ENCODE measurements around the gene MYO1B. TPM values are rescaled to one million over a fixed set of nuclear protein-coding genes. Genes with fewer than 3 reads are reported as not detected.

The MYO1B gene
- total and polyA plus RNA-seq, 8 donors, result 28.6 to 102 (median 54.7) TPM

- Histone ChIP-seq H3K27ac (peak overlapping the region; percentile 75 to 97 (median 88)), H3K4me1 (peaks cover 19 to 40% (median 20%) of the 10 kb centered on the region in 3 donors), H3K9me3 (no peaks in the 10 kb centered on the region), H3K27me3 (no peaks in the 10 kb centered on the region), H3K4me3 (peak overlapping the region; percentile 81 to 97 (median 90)), H3K36me3 (no peaks in the 10 kb centered on the region)
- FAIRE-seq (no peak), DNase-seq (peak; percentile 76 to 86 (median 79)), ATAC-seq (peak; percentile 68 to 76 (median 72))
- intact Hi-C loops (cut with DNase I), result loop anchor here in 1 of 3 donors (10.0 kb wide), 1 partner anchor 119 kb away; no protein-coding TSS in a partner anchor
- TF ChIP-seq, protein P1, sequence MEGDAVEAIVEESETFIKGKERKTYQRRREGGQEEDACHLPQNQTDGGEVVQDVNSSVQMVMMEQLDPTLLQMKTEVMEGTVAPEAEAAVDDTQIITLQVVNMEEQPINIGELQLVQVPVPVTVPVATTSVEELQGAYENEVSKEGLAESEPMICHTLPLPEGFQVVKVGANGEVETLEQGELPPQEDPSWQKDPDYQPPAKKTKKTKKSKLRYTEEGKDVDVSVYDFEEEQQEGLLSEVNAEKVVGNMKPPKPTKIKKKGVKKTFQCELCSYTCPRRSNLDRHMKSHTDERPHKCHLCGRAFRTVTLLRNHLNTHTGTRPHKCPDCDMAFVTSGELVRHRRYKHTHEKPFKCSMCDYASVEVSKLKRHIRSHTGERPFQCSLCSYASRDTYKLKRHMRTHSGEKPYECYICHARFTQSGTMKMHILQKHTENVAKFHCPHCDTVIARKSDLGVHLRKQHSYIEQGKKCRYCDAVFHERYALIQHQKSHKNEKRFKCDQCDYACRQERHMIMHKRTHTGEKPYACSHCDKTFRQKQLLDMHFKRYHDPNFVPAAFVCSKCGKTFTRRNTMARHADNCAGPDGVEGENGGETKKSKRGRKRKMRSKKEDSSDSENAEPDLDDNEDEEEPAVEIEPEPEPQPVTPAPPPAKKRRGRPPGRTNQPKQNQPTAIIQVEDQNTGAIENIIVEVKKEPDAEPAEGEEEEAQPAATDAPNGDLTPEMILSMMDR (IDR thresholded peaks at IDR 0.05), result no peak
- 1% methylated on average over 28 to 34 of the region's 34 CpGs for WGBS, 2 donors
Measured at GRCh38 chr2:191245869-191246531, 796 bp downstream of the MYO1B start.

GRCh38 chr2:191246820-191247380 is 1.7 kb downstream of the MYO1B start:
- intact Hi-C loops (cut with DNase I), result loop anchor here in 1 of 3 donors (10.0 kb wide), 1 partner anchor 118 kb away; no protein-coding TSS in a partner anchor
- no peak for DNase-seq
- Histone ChIP-seq H3K27me3 (no peaks in the 10 kb centered on the region), H3K4me1 (peaks cover 19 to 46% (median 20%) of the 10 kb centered on the region in 3 donors), H3K9me3 (no peaks in the 10 kb centered on the region), H3K4me3 (peak overlapping the region in 2 of 4 donors; percentile 93 to 97), H3K36me3 (no peaks in the 10 kb centered on the region), H3K27ac (peak overlapping the region; percentile 27 to 97 (median 83))
- no peak for FAIRE-seq
- WGBS, 2 donors, result 15 to 19% methylated on average over 6 of the region's 6 CpGs
- peak in 2 of 4 donors; percentile 5 to 12 for ATAC-seq
- TF ChIP-seq, protein P1 (IDR thresholded peaks at IDR 0.05), result no peak

GRCh38 chr2:191247381-191248057 is 2.3 kb downstream of the MYO1B start:
- H3K27me3 ChIP-seq, result no peaks in the 10 kb centered on the region
- peak in 4 of 6 donors; percentile 37 to 58 (median 42) for DNase-seq
- WGBS, 2 donors, result 4 to 5% methylated on average over 5 of the region's 5 CpGs
- intact Hi-C loops (cut with DNase I), result loop anchor here in 1 of 3 donors (10.0 kb wide), 1 partner anchor 117 kb away; no protein-coding TSS in a partner anchor
- H3K36me3 ChIP-seq, result no peaks in the 10 kb centered on the region
- peak in 3 of 4 donors; percentile 44 to 64 (median 50) for ATAC-seq
- H3K9me3 ChIP-seq, result no peaks in the 10 kb centered on the region
- peaks cover 19 to 48% (median 20%) of the 10 kb centered on the region in 3 donors for H3K4me1 ChIP-seq
- FAIRE-seq, result no peak
- peak overlapping the region in 2 of 4 donors; percentile 8 to 93 for H3K4me3 ChIP-seq
- H3K27ac ChIP-seq, result peak overlapping the region in 3 of 4 donors; percentile 27 to 97 (median 91)
- TF ChIP-seq, protein P1 (IDR thresholded peaks at IDR 0.05), result no peak

- FAIRE-seq (no peak), ATAC-seq (no peak)
- WGBS, 2 donors, result 20 to 23% methylated on average over 2 of the region's 2 CpGs
Measured at GRCh38 chr2:191249156-191249813, 4.1 kb downstream of the MYO1B start.

More at GRCh38 chr2:191249156-191249813, 4.1 kb downstream of the MYO1B start:
- Histone ChIP-seq H3K27me3 (no peaks in the 10 kb centered on the region), H3K4me3 (no peak overlapping the region), H3K36me3 (no peaks in the 10 kb centered on the region), H3K9me3 (no peaks in the 10 kb centered on the region), H3K27ac (peak overlapping the region in 2 of 4 donors; percentile 91 to 97), H3K4me1 (peaks cover 19 to 48% (median 20%) of the 10 kb centered on the region in 3 donors)
- TF ChIP-seq, protein P1 (IDR thresholded peaks at IDR 0.05), result no peak
- intact Hi-C loops (cut with DNase I), result loop anchor here in 1 of 3 donors (10.0 kb wide), 1 partner anchor 116 kb away; no protein-coding TSS in a partner anchor
- no peak for DNase-seq
